ENCODE results near the gene ABCA13.

GRCh38 chr7:48637382-48637781 lies 466.1 kb downstream of the ABCA13 start:
- TF ChIP-seq TAF1 (IDR thresholded peaks at IDR 0.05; ENCODE audit: borderline replicate concordance, low read depth, low read length) (no peak), POLR2AphosphoS5 (IDR thresholded peaks at IDR 0.05; ENCODE audit: low read depth, low read length) (no peak), POLR2A (IDR thresholded peaks at IDR 0.05; ENCODE audit: low read depth, low read length) (no peak)

Measured in GM12892 (cell line).